ENCODE measurements around the gene VPS35L. TPM values are rescaled to one million over a fixed set of nuclear protein-coding genes. Genes with fewer than 3 reads are reported as not detected.

VPS35L gene
- total RNA-seq, 1 donor from 2014 or later, result 62.0 TPM

GRCh38 chr16:19700319-19700781 lies 144.8 kb downstream of the VPS35L start:
- Mint-ChIP-seq H3K36me3 (peaks cover 29% of the 10 kb centered on the region), H3K4me1 (ENCODE audit: unreplicated experiment) (peaks cover 14% of the 10 kb centered on the region), H3K27ac (peak overlapping the region; percentile 61), H3K4me3 (no peak overlapping the region), H3K27me3 (no peaks in the 10 kb centered on the region), H3K9me3 (no peaks in the 10 kb centered on the region)
- TF ChIP-seq CTCF (conservative IDR thresholded peaks at IDR 0.05), result no peak
- DNase-seq (ENCODE audit: extremely low spot score, unreplicated experiment), result no peak

- DNase-seq (ENCODE audit: extremely low spot score, unreplicated experiment), result no peak
- Mint-ChIP-seq H3K36me3 (peaks cover 33% of the 10 kb centered on the region), H3K9me3 (no peaks in the 10 kb centered on the region), H3K4me3 (no peak overlapping the region), H3K4me1 (ENCODE audit: unreplicated experiment) (peaks cover 14% of the 10 kb centered on the region), H3K27ac (no peak overlapping the region), H3K27me3 (no peaks in the 10 kb centered on the region)
- TF ChIP-seq CTCF (conservative IDR thresholded peaks at IDR 0.05), result no peak
These were observed 145.6 kb downstream of the VPS35L start for GRCh38 chr16:19701091-19701490.

- peaks cover 9% of the 10 kb centered on the region for H3K4me1 Mint-ChIP-seq (ENCODE audit: unreplicated experiment)
- no peak for DNase-seq (ENCODE audit: extremely low spot score, unreplicated experiment)
- no peaks in the 10 kb centered on the region for H3K27me3 Mint-ChIP-seq
- no peaks in the 10 kb centered on the region for H3K9me3 Mint-ChIP-seq
- TF ChIP-seq CTCF (conservative IDR thresholded peaks at IDR 0.05), result no peak
- no peak overlapping the region for H3K27ac Mint-ChIP-seq
- H3K4me3 Mint-ChIP-seq, result no peak overlapping the region
- peaks cover 31% of the 10 kb centered on the region for H3K36me3 Mint-ChIP-seq
These were observed 147.8 kb downstream of the VPS35L start for GRCh38 chr16:19703172-19703889.

DNA sequence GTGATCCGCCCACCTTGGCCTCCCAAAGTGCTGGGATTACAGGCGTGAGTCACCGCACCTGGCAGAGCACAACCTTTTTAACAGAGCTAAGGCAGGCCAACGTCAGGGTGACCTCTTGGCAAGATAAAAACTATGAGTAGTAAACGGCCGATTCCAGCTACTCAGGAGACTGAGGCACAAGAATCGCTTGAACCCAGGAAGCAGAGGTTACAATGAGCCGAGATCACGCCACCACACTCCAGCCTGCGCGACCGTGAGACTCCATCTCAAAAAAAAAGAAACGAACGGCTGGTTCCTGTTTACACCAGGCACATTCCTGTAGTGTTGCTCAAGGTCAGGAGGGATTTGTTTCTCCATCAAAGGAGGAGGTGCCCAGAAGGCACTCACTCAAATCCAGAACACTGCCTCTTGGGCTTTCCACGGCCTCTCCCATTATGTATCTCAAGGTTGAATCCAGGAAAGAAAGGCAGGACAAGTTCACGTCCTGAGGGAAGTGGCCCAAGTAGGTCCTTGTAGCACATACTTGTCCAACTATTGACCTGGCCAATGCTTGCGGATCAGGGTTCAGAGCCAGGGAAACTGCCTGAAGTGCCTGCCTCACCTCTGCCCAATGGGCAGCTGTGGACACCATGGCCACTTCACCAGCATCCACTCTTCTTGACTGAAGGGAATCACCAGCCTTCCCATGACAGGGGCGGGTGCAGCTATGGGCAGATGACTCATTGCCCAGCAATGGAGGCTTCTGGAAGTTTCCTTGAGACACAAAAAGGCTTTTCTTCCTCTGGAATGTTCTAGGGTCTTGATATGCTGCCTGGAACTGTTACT lies 149.0 kb downstream of the VPS35L start:
- Mint-ChIP-seq H3K36me3 (peaks cover 35% of the 10 kb centered on the region), H3K4me1 (ENCODE audit: unreplicated experiment) (peaks cover 13% of the 10 kb centered on the region), H3K27me3 (no peaks in the 10 kb centered on the region), H3K27ac (peak overlapping the region; percentile 50), H3K9me3 (no peaks in the 10 kb centered on the region), H3K4me3 (no peak overlapping the region)
- TF ChIP-seq CTCF (conservative IDR thresholded peaks at IDR 0.05), result no peak
- DNase-seq (ENCODE audit: extremely low spot score, unreplicated experiment), result no peak

- H3K36me3 Mint-ChIP-seq, result peaks cover 36% of the 10 kb centered on the region
- H3K9me3 Mint-ChIP-seq, result no peaks in the 10 kb centered on the region
- no peaks in the 10 kb centered on the region for H3K27me3 Mint-ChIP-seq
- no peak overlapping the region for H3K4me3 Mint-ChIP-seq
- H3K4me1 Mint-ChIP-seq (ENCODE audit: unreplicated experiment), result peaks cover 11% of the 10 kb centered on the region
- no peak for DNase-seq (ENCODE audit: extremely low spot score, unreplicated experiment)
- H3K27ac Mint-ChIP-seq, result peak overlapping the region; percentile 50
- no peak for TF ChIP-seq CTCF (conservative IDR thresholded peaks at IDR 0.05)
These were observed 149.6 kb downstream of the VPS35L start for GRCh38 chr16:19705146-19705501.
